Stimulated activated CD8-positive, alpha-beta memory T cell treated with anti-CD3 and anti-CD28 coated beads, Interleukin-15, amount 100 ng/mL, for 1 hour (primary cell): ENCODE data around the gene DUSP28.

Experiments used
- DNase-seq: peaks from one replicate; pipeline ENCODE4 v3.0.0-alpha.2; 2020; ENCODE audit warnings: low read depth

The DUSP28 gene

GRCh38 chr2:240600451-240600961 lies 40.3 kb downstream of the DUSP28 start:
- no peak for DNase-seq

GRCh38 chr2:240601061-240601830 lies 41.1 kb downstream of the DUSP28 start:
- DNase-seq: no peak

- DNase-seq: no peak
These were observed 41.6 kb downstream of the DUSP28 start for GRCh38 chr2:240601831-240602160.

- no peak for DNase-seq
These were observed 42.3 kb downstream of the DUSP28 start for GRCh38 chr2:240602266-240603050.

GRCh38 chr2:240603081-240603835 lies 43.1 kb downstream of the DUSP28 start:
- no peak for DNase-seq

- no peak for DNase-seq
These were observed 43.7 kb downstream of the DUSP28 start for GRCh38 chr2:240603846-240604245.

DNA sequence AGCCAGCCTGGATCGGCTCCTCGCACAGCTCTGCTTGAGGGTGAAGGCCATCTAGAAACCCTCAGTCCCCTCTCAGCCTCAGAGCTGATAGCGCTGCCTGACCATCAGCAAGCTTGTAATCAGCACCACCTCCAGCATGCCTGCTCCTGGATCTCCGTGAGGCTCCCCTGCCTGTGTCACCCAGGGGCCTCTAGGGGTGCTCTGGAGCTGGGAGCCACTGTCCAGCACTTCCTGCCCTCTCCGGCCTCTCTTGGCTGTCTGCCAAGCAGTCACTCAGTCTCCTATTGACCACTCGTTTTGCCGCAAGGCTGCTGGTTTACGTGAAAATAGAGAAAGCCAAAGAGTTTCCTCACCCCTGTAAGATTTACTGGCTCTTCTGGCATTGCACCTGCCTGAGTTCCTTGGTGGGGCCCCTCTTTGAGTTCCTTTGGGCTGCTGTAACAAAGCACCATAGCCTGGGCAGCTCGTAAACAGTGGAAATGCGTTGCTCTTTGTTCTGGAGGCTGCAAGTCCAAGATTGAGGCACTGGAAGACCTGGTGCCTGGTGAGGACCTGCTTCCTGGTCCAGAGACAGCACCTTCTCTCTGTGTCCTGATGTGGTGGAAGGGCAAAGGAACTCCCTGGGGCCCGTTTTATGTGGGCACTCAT lies 44.3 kb downstream of the DUSP28 start:
- DNase-seq: no peak

- no peak for DNase-seq
These were observed 45.0 kb downstream of the DUSP28 start for GRCh38 chr2:240604939-240605716.

- DNase-seq: no peak
These were observed 45.9 kb downstream of the DUSP28 start for GRCh38 chr2:240605867-240606743.

- no peak for DNase-seq
These were observed 51.5 kb downstream of the DUSP28 start for GRCh38 chr2:240611601-240612210.
